Measurements from ENCODE around the gene SLC24A1.

DNA sequence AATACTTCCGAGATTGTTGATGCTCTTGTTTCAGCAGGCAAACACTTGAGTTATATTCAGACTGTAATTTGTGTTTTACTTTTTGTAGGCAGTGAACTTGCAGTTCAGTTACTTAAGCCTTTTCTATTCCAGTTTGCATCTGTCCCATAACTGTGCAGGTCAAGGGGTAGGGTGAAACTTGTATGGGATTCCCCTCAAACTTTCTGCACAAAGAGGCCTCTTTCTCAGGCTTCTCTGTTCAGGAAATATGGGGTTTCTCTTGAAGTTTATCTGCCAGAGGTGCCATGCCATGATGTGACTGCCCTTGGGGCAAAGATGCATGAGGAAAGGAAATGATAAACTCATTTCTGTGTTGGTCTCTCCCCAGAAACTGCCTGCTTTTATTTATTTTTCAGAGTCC, 66.7 kb downstream of the SLC24A1 start:
- TF ChIP-seq CTCF (conservative IDR thresholded peaks at IDR 0.05; ENCODE audit: low read depth, low read length) = no peak
- no peak for TF ChIP-seq EZH2phosphoT487 (IDR thresholded peaks at IDR 0.05; ENCODE audit: borderline replicate concordance, low read length)
- TF ChIP-seq EZH2 (IDR thresholded peaks at IDR 0.05; ENCODE audit: low read length, unreplicated experiment) = no peak

Measured in PC-3 (cell line).